Lung (tissue), 12 donors: ENCODE results near the gene INAFM1. TPM values are rescaled to one million over a fixed set of nuclear protein-coding genes. Genes with fewer than 3 reads are reported as not detected.
A peak's percentile ranks its signal among the peaks of the same experiment; 100 is the strongest.

ENCODE experiments used
- ATAC-seq: fragments of 200-7000 bp; cut with Tn5 transposase; one replicate; pipeline ENCODE4 v1.9.1; 2020; ENCODE audit warnings: moderate number of reproducible peaks; ENCODE audit not compliant: insufficient read depth, low FRiP score
- DNase-seq, 3 donors: peaks; one replicate each; pipeline ENCODE4 v3.0.0-alpha.2; 2013 to 2017
- H3K27ac ChIP-seq, 2 donors: one replicate each; pipeline ENCODE4 v1.5.1; 2013; ENCODE audit warnings: mild to moderate bottlenecking in 2 of 2, moderate library complexity in 2 of 2, control low read depth in 1 of 2, inconsistent platforms in 1 of 2, low read depth in 1 of 2, low read length in 1 of 2
- H3K27me3 ChIP-seq, 3 donors: one replicate each; pipeline ENCODE4 v1.5.1; 2013; ENCODE audit warnings: low read length in 2 of 3; ENCODE audit not compliant: control insufficient read depth in 3 of 3, insufficient read depth in 3 of 3
- H3K36me3 ChIP-seq, 4 donors: one replicate each; pipeline ENCODE4 v1.5.1; 2013; ENCODE audit warnings: low read length in 4 of 4, mild to moderate bottlenecking in 1 of 4, moderate library complexity in 1 of 4; ENCODE audit not compliant: control insufficient read depth in 4 of 4, insufficient read depth in 4 of 4
- H3K4me1 ChIP-seq, 5 donors: one replicate each; pipeline ENCODE4 v1.5.1; 2013; ENCODE audit warnings: low read length in 5 of 5, mild to moderate bottlenecking in 2 of 5, moderate library complexity in 1 of 5; ENCODE audit not compliant: control insufficient read depth in 5 of 5, insufficient read depth in 5 of 5
- H3K4me3 ChIP-seq: one replicate; pipeline ENCODE4 v1.5.1; 2013; ENCODE audit warnings: mild to moderate bottlenecking, control low read depth, moderate library complexity
- H3K9ac ChIP-seq, 2 donors: one replicate each; pipeline ENCODE4 v1.5.1; 2013; ENCODE audit warnings: low read length in 2 of 2, control low read depth in 1 of 2; ENCODE audit not compliant: insufficient read depth in 1 of 2
- H3K9me3 ChIP-seq, 4 donors: one replicate each; pipeline ENCODE4 v1.5.1; 2013; ENCODE audit warnings: low read length in 3 of 4, mild to moderate bottlenecking in 1 of 4, moderate library complexity in 1 of 4; ENCODE audit not compliant: control insufficient read depth in 4 of 4, insufficient read depth in 3 of 4
- WGBS, 2 donors: extraction: QIAGEN DNeasy Blood & Tissue Kit; methylation state at CpG; one replicate each; pipeline ENCODE4 v1.1.7; 2013; 5-methylcytosine and 5-hydroxymethylcytosine counted together
- polyA plus RNA-seq, 2 donors: library from polyadenylated mRNA; stranded (reverse); fragments of 200-250 nt; gene quantifications; one replicate each; pipeline ENCODE4 v1.2.1, GENCODE V29; 2013
- total RNA-seq, 2 donors: library from RNA; depleted of rRNA in 1 of 2; stranded (reverse); fragments of >200 nt in 1 of 2; gene quantifications; one replicate each; pipeline ENCODE4 v1.2.1, GENCODE V29; 2014 to 2021
- TF ChIP-seq, protein P1 (sequence below): IDR thresholded peaks from 2 replicates; pipeline ENCODE4 v1.5.1; 2012; ENCODE audit warnings: mild to moderate bottlenecking; ENCODE audit errors: control extremely low read depth, extremely low read depth
- donor health status: control.
- donor health status: control.
- donor health status: Bipolar disorder and iron deficiency.
- donor health status: healthy.
- donor health status: DM: yes; HTN: yes; CAD: no.

INAFM1 gene
- total and polyA plus RNA-seq, 4 donors, result 2.4 to 33.5 (median 12.1) TPM

GRCh38 chr19:47303966-47304365, 29.3 kb downstream of the INAFM1 start:
- H3K4me3 ChIP-seq, result no peak overlapping the region
- WGBS, 2 donors, result 28 to 63% methylated on average over 6 of the region's 6 CpGs
- H3K27ac ChIP-seq, result no peak overlapping the region
- no peaks in the 10 kb centered on the region for H3K36me3 ChIP-seq
- H3K9me3 ChIP-seq, result no peaks in the 10 kb centered on the region
- no peak for DNase-seq
- no peak for ATAC-seq
- TF ChIP-seq, protein P1, sequence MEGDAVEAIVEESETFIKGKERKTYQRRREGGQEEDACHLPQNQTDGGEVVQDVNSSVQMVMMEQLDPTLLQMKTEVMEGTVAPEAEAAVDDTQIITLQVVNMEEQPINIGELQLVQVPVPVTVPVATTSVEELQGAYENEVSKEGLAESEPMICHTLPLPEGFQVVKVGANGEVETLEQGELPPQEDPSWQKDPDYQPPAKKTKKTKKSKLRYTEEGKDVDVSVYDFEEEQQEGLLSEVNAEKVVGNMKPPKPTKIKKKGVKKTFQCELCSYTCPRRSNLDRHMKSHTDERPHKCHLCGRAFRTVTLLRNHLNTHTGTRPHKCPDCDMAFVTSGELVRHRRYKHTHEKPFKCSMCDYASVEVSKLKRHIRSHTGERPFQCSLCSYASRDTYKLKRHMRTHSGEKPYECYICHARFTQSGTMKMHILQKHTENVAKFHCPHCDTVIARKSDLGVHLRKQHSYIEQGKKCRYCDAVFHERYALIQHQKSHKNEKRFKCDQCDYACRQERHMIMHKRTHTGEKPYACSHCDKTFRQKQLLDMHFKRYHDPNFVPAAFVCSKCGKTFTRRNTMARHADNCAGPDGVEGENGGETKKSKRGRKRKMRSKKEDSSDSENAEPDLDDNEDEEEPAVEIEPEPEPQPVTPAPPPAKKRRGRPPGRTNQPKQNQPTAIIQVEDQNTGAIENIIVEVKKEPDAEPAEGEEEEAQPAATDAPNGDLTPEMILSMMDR, result no peak
- H3K4me1 ChIP-seq, result no peaks in the 10 kb centered on the region
- peaks cover 0 to 3% (median 0%) of the 10 kb centered on the region in 3 donors for H3K27me3 ChIP-seq
- H3K9ac ChIP-seq, result no peak overlapping the region

- ATAC-seq (peak; percentile 73), DNase-seq (peak; percentile 39 to 59 (median 44))
- H3K4me3 ChIP-seq, result no peak overlapping the region
- H3K9me3 ChIP-seq, result no peaks in the 10 kb centered on the region
- no peaks in the 10 kb centered on the region for H3K36me3 ChIP-seq
- peaks cover 0 to 3% (median 0%) of the 10 kb centered on the region in 3 donors for H3K27me3 ChIP-seq
- no peak overlapping the region for H3K27ac ChIP-seq
- H3K9ac ChIP-seq, result no peak overlapping the region
- TF ChIP-seq, protein P1, result peak; percentile 85
- H3K4me1 ChIP-seq, result no peaks in the 10 kb centered on the region
- 6 to 8% methylated on average over 14 of the region's 14 CpGs for WGBS, 2 donors
Observed at GRCh38 chr19:47305309-47305751, 30.6 kb downstream of the INAFM1 start.

DNA sequence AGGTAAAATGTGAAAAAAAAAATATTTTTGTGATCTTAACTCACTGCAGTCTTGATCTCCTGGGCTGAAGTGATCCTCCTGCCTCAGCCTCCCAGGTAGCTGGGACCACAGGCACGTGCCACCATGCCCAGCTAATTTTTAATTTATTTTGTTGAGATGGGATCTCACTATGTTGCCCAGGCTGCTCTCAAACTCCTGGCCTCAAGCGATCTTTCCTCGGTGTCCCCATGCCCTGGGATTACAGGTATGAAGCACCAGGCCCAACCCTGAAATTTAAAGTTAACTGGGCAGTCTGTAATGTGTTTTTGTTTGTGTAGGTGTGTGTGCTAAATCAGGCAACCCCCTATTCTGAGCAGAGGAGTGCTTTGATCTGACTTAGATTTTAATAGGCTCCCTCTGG, 31.6 kb downstream of the INAFM1 start:
- ATAC-seq (no peak), DNase-seq (no peak)
- H3K4me1 ChIP-seq, result peaks cover 0 to 4% (median 0%) of the 10 kb centered on the region in 5 donors
- no peak overlapping the region for H3K9ac ChIP-seq
- H3K4me3 ChIP-seq, result no peak overlapping the region
- H3K9me3 ChIP-seq, result peaks cover 0 to 1% (median 0%) of the 10 kb centered on the region in 4 donors
- H3K27ac ChIP-seq, result no peak overlapping the region
- WGBS, 2 donors, result 93 to 97% methylated on average over 3 of the region's 3 CpGs
- peaks cover 0 to 3% (median 0%) of the 10 kb centered on the region in 3 donors for H3K27me3 ChIP-seq
- TF ChIP-seq, protein P1, result no peak
- no peaks in the 10 kb centered on the region for H3K36me3 ChIP-seq

DNA sequence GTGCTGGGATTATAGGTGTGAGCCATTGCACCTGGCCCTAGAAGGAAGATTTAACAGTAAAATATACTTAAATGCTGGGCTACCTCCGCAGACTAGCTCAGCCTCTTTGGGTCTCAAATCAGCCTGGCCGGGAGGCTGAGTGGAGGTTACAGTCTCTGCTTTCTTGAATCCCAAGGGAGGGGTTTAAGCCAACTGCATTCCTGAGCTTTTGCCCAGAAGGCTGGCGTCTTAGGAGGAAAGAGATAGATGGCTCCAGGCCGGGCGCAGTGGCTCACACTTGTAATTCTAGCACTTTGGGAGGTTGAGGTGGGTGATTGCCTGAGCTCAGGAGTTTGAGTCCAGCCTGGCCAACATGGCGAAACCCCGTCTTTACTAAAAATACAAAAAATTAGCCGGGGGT, 34.4 kb downstream of the INAFM1 start:
- TF ChIP-seq, protein P1, result no peak
- H3K9me3 ChIP-seq, result peaks cover 0 to 1% (median 0%) of the 10 kb centered on the region in 4 donors
- H3K4me1 ChIP-seq, result peaks cover 0 to 4% (median 0%) of the 10 kb centered on the region in 5 donors
- no peak overlapping the region for H3K27ac ChIP-seq
- H3K27me3 ChIP-seq, result peaks cover 0 to 3% (median 0%) of the 10 kb centered on the region in 3 donors
- 71 to 75% methylated on average over 8 of the region's 8 CpGs for WGBS, 2 donors
- DNase-seq (no peak), ATAC-seq (no peak)
- H3K9ac ChIP-seq, result no peak overlapping the region
- H3K4me3 ChIP-seq, result no peak overlapping the region
- no peaks in the 10 kb centered on the region for H3K36me3 ChIP-seq
